HG02884 (cell line): Measurements from ENCODE around the gene MEX3D.

Experiments used
- ATAC-seq: cut with Tn5 transposase; IDR thresholded peaks from one replicate; pipeline ENCODE4 v1.9.1; 2021; ENCODE audit warnings: mild to moderate bottlenecking, moderate library complexity; ENCODE audit not compliant: unreplicated experiment

The MEX3D gene

GRCh38 chr19:1598777-1599459 is 30.8 kb upstream of the MEX3D start:
- ATAC-seq = no peak

DNA sequence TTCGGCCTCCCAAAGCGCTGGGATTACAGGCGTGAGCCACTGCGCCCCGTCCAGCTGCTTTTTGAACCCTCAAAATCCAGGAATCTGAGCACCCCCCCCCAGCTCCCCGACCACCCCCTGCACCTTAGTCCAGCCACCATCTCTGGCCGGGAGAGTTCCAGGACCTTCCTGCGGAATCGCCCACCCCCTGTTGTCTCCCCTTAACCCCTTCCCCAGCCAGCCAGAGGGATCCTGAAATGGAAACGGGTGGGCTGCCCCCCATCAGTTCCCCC is 25.3 kb upstream of the MEX3D start:
- ATAC-seq = no peak

GRCh38 chr19:1592755-1593500 is 24.8 kb upstream of the MEX3D start, which contains the start of gene MBD3:
Gene MBD3 (minus strand): TSS chr19:1592865. CDS start chr19:1592631, 234 bp downstream.
- no peak for ATAC-seq

DNA sequence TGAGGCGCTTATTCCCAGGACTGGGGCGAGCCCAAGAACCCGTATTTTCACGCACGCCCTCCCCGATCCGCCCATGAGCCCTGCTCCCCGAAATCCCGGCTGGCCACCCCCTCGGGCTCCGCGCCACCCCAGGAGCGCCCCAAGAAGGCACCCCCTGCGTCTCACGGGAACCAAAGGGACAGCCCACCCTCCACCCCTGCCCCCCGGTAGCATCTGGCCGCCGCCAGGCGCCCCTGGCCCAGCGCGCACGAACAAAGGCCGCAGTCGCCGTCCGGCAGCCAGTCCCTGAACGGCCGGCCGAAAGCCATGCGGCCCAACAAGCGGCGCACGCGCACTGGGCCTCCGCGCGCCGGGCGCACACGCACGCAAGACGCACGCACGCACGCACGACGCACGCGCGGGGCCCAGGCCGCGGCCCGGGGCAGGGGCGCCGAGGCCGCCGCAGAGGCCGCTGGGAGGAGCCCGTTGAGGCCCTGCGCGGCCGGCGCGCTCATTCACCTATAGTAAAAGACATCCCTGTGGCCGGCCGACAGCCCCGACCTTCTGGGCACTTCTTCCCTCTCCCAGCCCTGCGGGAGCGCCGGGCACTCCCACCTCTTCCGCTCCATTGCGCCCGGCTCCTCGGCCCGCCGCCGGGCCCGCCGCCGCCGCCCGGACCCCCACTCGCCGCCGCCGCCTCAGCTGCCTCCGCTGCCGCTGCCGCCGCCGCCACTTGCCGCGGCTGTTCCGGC is 24.1 kb upstream of the MEX3D start:
- no peak for ATAC-seq

GRCh38 chr19:1591421-1592023 is 23.4 kb upstream of the MEX3D start:
- ATAC-seq = no peak

- no peak for ATAC-seq
Measured at GRCh38 chr19:1590641-1591397, 22.7 kb upstream of the MEX3D start.

- no peak for ATAC-seq
Measured at GRCh38 chr19:1587872-1588271, 19.7 kb upstream of the MEX3D start.

GRCh38 chr19:1585243-1585580 is 17.1 kb upstream of the MEX3D start:
- ATAC-seq = no peak

DNA sequence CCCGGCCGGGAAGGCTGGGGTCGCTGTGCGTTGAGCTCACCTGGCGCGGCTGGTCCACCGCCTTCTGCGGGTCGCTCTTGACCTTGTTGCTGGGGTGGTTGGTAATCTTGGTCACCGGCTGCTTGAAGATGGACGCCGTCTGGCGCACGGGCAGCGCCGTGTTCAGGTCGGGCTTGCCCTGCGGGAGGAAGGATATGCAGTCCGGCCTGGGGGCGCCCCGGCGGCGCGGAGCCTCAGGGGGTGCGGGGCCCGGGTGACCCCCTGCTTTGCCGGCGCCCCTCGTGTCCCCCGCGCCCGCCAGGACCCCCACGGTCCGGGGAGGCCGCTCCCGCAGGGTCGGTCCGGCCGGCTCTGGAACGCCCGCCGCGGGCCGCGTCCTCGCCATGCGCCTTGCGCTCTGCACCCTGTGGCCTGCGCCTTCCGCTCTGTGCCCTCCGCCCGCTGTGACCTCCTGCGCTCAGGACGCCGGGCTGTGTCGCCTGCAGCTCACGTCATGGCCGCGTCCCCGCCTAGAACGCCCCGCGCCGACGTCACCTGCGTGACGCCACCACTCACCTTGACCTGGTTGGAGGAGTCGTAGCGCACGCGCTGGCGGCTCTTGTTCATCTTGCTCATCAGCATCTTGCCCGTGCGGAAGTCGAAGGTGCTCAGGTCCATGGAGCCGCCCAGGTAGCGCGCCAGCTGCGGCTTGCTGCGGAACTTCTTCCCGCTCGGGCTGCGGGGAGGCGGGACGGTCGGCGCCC is 16.5 kb upstream of the MEX3D start:
- no peak for ATAC-seq

GRCh38 chr19:1582201-1582600 is 14.1 kb upstream of the MEX3D start:
- no peak for ATAC-seq

- ATAC-seq = no peak
Measured at GRCh38 chr19:1580957-1581356, 12.8 kb upstream of the MEX3D start.

- ATAC-seq = no peak
Measured at GRCh38 chr19:1580382-1580781, 12.3 kb upstream of the MEX3D start.

DNA sequence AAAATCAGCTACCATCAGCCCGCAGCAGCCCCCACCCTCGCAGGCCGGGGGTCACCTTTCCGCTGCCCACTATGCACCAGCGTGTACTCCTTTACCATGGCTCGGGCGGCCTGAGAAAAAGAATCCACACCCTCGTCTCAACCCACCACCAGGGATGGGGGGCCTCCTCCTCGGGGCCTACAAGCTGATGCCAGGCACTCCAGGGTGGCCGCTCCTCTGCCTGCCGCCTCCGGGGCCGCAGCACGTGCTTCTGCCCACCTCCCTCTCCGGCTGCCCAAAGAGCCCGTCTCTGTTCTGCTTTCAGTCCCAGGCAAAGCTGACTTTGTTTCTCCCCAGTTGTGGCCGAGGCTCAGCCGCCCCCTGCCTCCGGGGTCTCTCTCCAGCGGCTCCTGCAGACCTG is 11.1 kb upstream of the MEX3D start:
- no peak for ATAC-seq

GRCh38 chr19:1577929-1578618 is 9.9 kb upstream of the MEX3D start:
- ATAC-seq = no peak

GRCh38 chr19:1577090-1577928 is 9.2 kb upstream of the MEX3D start:
- no peak for ATAC-seq

DNA sequence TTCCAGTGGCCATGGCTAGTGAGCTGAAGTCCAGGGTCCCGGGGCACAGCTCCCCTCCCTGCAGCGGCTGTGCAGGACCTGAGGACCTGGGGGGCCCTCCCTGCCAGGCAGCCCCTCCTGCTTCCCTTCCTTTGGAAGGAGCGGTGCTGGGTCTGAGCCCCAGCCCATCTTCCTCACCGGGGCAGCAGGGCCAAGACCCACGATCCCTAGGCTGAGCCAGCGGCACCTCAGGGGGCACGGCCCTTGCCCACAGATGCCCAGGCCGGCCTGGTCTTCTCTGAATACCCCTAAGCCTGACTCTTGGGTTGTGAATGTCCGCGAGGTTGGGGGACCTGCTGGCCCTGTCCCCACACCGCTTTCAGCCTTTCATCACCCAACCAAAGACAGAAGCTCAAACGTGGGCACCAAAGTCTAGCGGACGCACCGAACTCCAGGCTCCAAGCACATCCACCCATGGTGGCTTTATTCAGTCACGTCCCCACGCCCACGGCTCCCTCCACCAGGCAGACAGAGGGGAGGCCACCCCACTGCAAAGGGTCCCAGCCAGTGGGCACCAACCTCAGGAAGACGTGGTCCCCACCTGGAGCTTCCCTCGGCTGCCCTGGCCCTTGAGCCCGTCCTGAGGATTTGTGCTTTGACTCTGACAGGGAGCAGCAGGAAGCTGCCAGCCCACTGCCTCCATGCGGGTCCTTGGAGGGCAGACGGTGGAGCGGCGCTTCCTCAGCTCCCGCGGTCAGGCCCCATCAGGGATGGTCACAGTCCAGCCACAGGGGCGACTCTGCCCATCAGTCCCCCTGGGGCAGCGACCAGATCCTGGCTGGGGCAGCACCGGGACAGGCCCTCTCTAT is 8.3 kb upstream of the MEX3D start:
- no peak for ATAC-seq

GRCh38 chr19:1575323-1576241 is 7.5 kb upstream of the MEX3D start:
- no peak for ATAC-seq
